ENCODE results near the gene CROT.

DNA sequence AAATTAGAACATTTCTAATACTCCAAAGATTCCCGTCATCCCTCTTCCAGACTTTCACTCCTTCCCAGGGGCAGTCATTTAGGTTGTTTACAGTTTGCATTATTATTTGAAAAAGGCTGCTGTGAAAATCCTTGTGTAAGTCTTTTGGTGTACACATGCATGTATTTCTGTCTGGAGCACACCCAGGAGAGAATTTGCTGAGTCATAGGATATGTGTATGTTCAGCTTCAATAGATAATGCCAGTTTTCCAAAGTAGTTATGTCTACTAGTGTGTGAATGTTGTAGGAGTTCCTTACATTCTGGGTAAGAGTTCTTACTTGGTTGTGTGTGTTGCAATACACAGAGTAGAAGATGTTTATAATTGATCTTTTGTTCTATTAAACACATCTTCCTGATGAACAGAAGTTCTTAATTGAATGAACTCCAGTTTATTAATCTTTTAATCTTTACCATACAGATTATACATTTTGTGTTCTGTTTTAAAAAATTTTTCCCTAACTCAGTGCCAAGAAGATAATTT lies 25.3 kb downstream of the CROT start:
- no peak for TF ChIP-seq EZH2phosphoT487 (IDR thresholded peaks at IDR 0.05)
- TF ChIP-seq, protein P1, sequence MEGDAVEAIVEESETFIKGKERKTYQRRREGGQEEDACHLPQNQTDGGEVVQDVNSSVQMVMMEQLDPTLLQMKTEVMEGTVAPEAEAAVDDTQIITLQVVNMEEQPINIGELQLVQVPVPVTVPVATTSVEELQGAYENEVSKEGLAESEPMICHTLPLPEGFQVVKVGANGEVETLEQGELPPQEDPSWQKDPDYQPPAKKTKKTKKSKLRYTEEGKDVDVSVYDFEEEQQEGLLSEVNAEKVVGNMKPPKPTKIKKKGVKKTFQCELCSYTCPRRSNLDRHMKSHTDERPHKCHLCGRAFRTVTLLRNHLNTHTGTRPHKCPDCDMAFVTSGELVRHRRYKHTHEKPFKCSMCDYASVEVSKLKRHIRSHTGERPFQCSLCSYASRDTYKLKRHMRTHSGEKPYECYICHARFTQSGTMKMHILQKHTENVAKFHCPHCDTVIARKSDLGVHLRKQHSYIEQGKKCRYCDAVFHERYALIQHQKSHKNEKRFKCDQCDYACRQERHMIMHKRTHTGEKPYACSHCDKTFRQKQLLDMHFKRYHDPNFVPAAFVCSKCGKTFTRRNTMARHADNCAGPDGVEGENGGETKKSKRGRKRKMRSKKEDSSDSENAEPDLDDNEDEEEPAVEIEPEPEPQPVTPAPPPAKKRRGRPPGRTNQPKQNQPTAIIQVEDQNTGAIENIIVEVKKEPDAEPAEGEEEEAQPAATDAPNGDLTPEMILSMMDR (IDR thresholded peaks at IDR 0.05) = no peak
- no peak for TF ChIP-seq EZH2 (IDR thresholded peaks at IDR 0.05)

Data from neural progenitor cell (in vitro differentiated cells).